ENCODE results near the gene NRAP. TPM values are rescaled to one million over a fixed set of nuclear protein-coding genes. Genes with fewer than 3 reads are reported as not detected.

Gene NRAP
- polyA plus RNA-seq, 2 donors: 0.02 to 0.04 TPM

DNA sequence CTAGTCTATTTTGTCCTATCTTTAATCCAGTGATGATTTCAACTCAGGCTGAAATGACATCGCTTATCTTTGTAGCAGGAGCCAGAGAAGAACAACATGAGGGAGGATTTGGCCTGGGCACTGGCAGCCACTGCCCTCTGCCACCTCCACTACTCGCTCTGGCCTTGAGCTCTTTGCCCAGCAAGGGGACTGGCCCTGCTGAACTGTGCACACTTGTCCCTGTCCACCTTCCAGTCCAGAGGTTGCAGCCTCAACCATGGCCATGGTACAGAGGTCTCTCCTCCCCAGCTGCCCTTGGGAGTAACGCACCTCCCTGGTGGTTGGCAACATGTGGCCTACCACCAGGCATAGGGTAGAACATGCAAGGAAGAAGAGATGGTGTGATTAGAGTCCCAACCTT lies 102.6 kb downstream of the NRAP start:
- Histone ChIP-seq H3K4me1 (ENCODE audit: control insufficient read depth in 2 of 2, insufficient read depth in 2 of 2, low read length in 1 of 2) (peaks cover 0 to 9% of the 10 kb centered on the region in 2 donors), H3K36me3 (ENCODE audit: control insufficient read depth in 2 of 2, insufficient read depth in 2 of 2, low read length in 1 of 2) (no peaks in the 10 kb centered on the region), H3K27me3 (ENCODE audit: control insufficient read depth in 1 of 2, insufficient read depth in 2 of 2, low read length in 2 of 2) (no peaks in the 10 kb centered on the region), H3K9me3 (ENCODE audit: control insufficient read depth in 2 of 2, insufficient read depth in 1 of 2, low read depth in 1 of 2, low read length in 1 of 2) (no peaks in the 10 kb centered on the region), H3K4me3 (ENCODE audit: low read depth in 1 of 2, low read length in 2 of 2) (no peak overlapping the region), H3K27ac (ENCODE audit: low read depth in 2 of 2, low read length in 1 of 2) (peak overlapping the region in 1 of 2 donors; percentile 14)
- WGBS, 2 donors: 87 to 95% methylated on average over 3 of the region's 3 CpGs

DNA sequence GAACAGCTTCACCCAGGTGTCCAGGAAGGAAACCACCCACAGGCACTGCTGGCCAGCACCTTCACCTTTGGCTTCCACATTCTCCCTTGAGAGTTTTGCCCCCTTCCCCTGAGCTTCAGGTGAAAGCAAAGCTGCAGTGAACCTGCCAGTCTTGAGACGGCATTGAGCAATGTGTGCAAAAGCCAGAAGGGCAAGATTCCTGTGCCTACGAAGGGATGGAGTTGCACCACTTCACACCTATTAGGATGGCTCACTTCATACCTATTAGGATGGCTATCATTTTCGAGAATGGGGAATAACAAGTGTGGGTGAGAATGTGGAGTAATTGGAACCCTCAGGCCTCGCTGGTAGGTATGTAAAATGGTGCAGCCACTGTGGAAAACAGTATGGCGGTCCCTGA lies 103.8 kb downstream of the NRAP start:
- Histone ChIP-seq H3K4me3 (ENCODE audit: low read depth in 1 of 2, low read length in 2 of 2) (no peak overlapping the region), H3K36me3 (ENCODE audit: control insufficient read depth in 2 of 2, insufficient read depth in 2 of 2, low read length in 1 of 2) (no peaks in the 10 kb centered on the region), H3K27me3 (ENCODE audit: control insufficient read depth in 1 of 2, insufficient read depth in 2 of 2, low read length in 2 of 2) (no peaks in the 10 kb centered on the region), H3K9me3 (ENCODE audit: control insufficient read depth in 2 of 2, insufficient read depth in 1 of 2, low read depth in 1 of 2, low read length in 1 of 2) (no peaks in the 10 kb centered on the region), H3K27ac (ENCODE audit: low read depth in 2 of 2, low read length in 1 of 2) (peak overlapping the region in 1 of 2 donors; percentile 9), H3K4me1 (ENCODE audit: control insufficient read depth in 2 of 2, insufficient read depth in 2 of 2, low read length in 1 of 2) (peaks cover 0 to 9% of the 10 kb centered on the region in 2 donors)
- WGBS, 2 donors: 81 to 82% methylated on average over 5 of the region's 5 CpGs

DNA sequence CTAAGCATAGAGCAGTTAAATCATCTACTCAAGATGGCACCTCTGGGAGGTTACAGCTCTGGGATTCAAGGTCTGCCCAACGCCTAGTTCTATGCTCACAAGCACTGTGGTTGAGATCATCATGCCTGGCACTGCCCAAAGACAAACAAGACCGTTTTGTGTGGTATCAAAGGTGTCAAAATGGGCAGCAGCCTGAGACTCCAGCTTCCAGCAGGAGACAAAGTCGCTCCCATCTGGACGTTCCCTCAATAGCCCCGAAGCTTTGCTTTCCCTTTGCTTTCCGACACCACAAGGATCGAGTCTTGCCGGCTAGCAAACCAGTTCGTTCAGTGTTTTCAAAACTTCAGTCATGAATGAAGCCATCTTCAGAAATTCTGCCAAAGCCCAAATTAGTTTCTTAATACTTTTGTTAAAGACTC lies 105.9 kb downstream of the NRAP start:
- Histone ChIP-seq H3K4me1 (ENCODE audit: control insufficient read depth in 2 of 2, insufficient read depth in 2 of 2, low read length in 1 of 2) (peaks cover 0 to 16% of the 10 kb centered on the region in 2 donors), H3K36me3 (ENCODE audit: control insufficient read depth in 2 of 2, insufficient read depth in 2 of 2, low read length in 1 of 2) (no peaks in the 10 kb centered on the region), H3K4me3 (ENCODE audit: low read depth in 1 of 2, low read length in 2 of 2) (no peak overlapping the region), H3K9me3 (ENCODE audit: control insufficient read depth in 2 of 2, insufficient read depth in 1 of 2, low read depth in 1 of 2, low read length in 1 of 2) (no peaks in the 10 kb centered on the region), H3K27ac (ENCODE audit: low read depth in 2 of 2, low read length in 1 of 2) (peak overlapping the region; percentile 60 to 90), H3K27me3 (ENCODE audit: control insufficient read depth in 1 of 2, insufficient read depth in 2 of 2, low read length in 2 of 2) (no peaks in the 10 kb centered on the region)
- 32 to 40% methylated on average over 9 of the region's 9 CpGs for WGBS, 2 donors

DNA sequence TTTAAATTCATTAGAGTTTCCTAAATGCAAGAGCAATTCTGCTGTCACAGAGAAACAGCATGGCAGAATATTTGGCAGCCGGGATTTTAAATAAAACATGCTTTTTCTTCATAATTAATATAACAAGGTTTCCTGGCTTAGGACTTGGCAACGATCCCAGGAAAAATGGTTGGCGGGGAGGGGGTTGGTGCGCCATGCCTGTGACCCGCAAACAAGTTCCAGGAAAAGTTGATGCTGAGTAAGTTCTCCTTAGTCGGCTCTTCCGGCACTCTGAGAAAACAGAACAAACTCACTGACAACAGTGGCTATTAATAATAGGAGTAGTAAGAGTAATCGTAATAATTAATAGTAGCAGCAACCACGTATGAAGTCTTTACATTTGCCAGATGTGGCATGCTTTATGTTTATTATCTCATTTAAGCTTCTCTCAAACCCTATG lies 106.4 kb downstream of the NRAP start:
- Histone ChIP-seq H3K4me3 (ENCODE audit: low read depth in 1 of 2, low read length in 2 of 2) (no peak overlapping the region), H3K9me3 (ENCODE audit: control insufficient read depth in 2 of 2, insufficient read depth in 1 of 2, low read depth in 1 of 2, low read length in 1 of 2) (no peaks in the 10 kb centered on the region), H3K36me3 (ENCODE audit: control insufficient read depth in 2 of 2, insufficient read depth in 2 of 2, low read length in 1 of 2) (no peaks in the 10 kb centered on the region), H3K4me1 (ENCODE audit: control insufficient read depth in 2 of 2, insufficient read depth in 2 of 2, low read length in 1 of 2) (peaks cover 0 to 16% of the 10 kb centered on the region in 2 donors), H3K27me3 (ENCODE audit: control insufficient read depth in 1 of 2, insufficient read depth in 2 of 2, low read length in 2 of 2) (no peaks in the 10 kb centered on the region), H3K27ac (ENCODE audit: low read depth in 2 of 2, low read length in 1 of 2) (peak overlapping the region; percentile 43 to 60)
- 22 to 27% methylated on average over 9 of the region's 9 CpGs for WGBS, 2 donors

DNA sequence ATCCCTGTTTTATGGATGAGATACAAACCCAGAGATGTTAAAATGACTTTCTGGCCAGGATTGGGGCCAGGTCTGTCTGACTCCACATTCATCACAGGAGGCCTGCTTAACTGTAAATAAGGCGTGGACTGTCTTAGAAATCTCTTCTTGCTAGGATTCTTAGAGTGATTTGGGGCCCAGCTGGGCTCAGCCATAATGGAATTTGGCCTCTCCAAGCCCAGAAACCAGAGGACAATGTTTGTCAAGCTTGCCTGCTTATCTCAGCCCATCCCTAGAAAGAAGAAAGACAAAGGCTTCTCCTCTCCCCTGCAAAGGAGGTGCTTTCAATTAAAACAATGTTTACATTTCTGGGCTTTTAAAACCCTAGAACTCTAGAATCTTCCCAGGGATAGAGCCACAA lies 108.1 kb downstream of the NRAP start:
- Histone ChIP-seq H3K4me3 (ENCODE audit: low read depth in 1 of 2, low read length in 2 of 2) (no peak overlapping the region), H3K27ac (ENCODE audit: low read depth in 2 of 2, low read length in 1 of 2) (no peak overlapping the region)
- WGBS, 2 donors: 81 to 89% methylated on average over 1 of the region's 1 CpG

DNA sequence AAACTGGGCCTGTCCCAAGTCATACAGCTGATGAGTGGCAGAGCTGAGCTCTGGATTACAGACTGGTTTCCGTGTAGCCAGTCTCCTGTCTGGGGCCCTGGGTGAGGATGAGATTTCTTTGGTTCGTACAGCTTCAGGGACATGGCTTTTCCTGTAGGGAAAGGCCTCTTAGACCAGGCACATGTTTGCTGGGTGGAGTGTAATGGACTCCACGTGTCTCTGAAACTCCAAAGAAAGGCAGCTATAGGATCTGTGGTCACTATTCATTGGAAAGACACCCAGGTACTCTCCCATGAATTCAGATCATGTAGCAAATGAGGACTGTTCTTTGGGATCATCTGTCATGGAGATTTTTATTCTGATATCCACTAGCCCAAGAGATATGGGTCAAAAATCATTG lies 108.6 kb downstream of the NRAP start:
- H3K4me1 ChIP-seq (ENCODE audit: control insufficient read depth in 2 of 2, insufficient read depth in 2 of 2, low read length in 1 of 2): peaks cover 0 to 20% of the 10 kb centered on the region in 2 donors
- H3K27me3 ChIP-seq (ENCODE audit: control insufficient read depth in 1 of 2, insufficient read depth in 2 of 2, low read length in 2 of 2): no peaks in the 10 kb centered on the region
- no peaks in the 10 kb centered on the region for H3K36me3 ChIP-seq (ENCODE audit: control insufficient read depth in 2 of 2, insufficient read depth in 2 of 2, low read length in 1 of 2)
- no peak overlapping the region for H3K27ac ChIP-seq (ENCODE audit: low read depth in 2 of 2, low read length in 1 of 2)
- H3K9me3 ChIP-seq (ENCODE audit: control insufficient read depth in 2 of 2, insufficient read depth in 1 of 2, low read depth in 1 of 2, low read length in 1 of 2): no peaks in the 10 kb centered on the region
- no peak overlapping the region for H3K4me3 ChIP-seq (ENCODE audit: low read depth in 1 of 2, low read length in 2 of 2)
- WGBS, 2 donors: 89 to 94% methylated on average over 3 of the region's 3 CpGs

More for the DNA sequence above, 108.1 kb downstream of the NRAP start:
- H3K27me3 ChIP-seq (ENCODE audit: control insufficient read depth in 1 of 2, insufficient read depth in 2 of 2, low read length in 2 of 2): no peaks in the 10 kb centered on the region
- H3K36me3 ChIP-seq (ENCODE audit: control insufficient read depth in 2 of 2, insufficient read depth in 2 of 2, low read length in 1 of 2): no peaks in the 10 kb centered on the region
- peaks cover 0 to 16% of the 10 kb centered on the region in 2 donors for H3K4me1 ChIP-seq (ENCODE audit: control insufficient read depth in 2 of 2, insufficient read depth in 2 of 2, low read length in 1 of 2)
- H3K9me3 ChIP-seq (ENCODE audit: control insufficient read depth in 2 of 2, insufficient read depth in 1 of 2, low read depth in 1 of 2, low read length in 1 of 2): no peaks in the 10 kb centered on the region

DNA sequence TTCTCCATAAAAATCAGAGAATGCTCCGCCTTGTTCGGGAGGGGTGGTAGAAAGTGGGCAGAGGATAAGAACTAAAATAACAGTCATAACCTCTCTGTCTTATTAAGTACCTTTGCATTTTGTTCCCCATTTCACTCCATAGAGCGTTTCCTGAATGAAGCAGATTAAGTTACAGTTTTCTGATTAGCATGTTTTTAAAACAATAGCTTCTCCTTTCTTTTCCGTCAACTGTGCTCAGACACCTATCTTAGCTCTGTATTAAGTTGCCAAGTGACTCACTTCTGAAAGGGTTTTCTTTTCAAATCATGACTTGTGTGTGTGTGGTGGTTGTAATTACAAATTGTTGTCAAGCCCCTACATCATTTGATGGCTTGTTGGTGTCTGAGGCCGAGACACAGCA lies 109.6 kb downstream of the NRAP start:
- Histone ChIP-seq H3K4me3 (ENCODE audit: low read depth in 1 of 2, low read length in 2 of 2) (no peak overlapping the region), H3K9me3 (ENCODE audit: control insufficient read depth in 2 of 2, insufficient read depth in 1 of 2, low read depth in 1 of 2, low read length in 1 of 2) (no peaks in the 10 kb centered on the region), H3K4me1 (ENCODE audit: control insufficient read depth in 2 of 2, insufficient read depth in 2 of 2, low read length in 1 of 2) (peaks cover 0 to 15% of the 10 kb centered on the region in 2 donors), H3K27ac (ENCODE audit: low read depth in 2 of 2, low read length in 1 of 2) (peak overlapping the region in 1 of 2 donors; percentile 11), H3K36me3 (ENCODE audit: control insufficient read depth in 2 of 2, insufficient read depth in 2 of 2, low read length in 1 of 2) (no peaks in the 10 kb centered on the region), H3K27me3 (ENCODE audit: control insufficient read depth in 1 of 2, insufficient read depth in 2 of 2, low read length in 2 of 2) (no peaks in the 10 kb centered on the region)
- WGBS, 2 donors: 47 to 64% methylated on average over 5 of the region's 5 CpGs

DNA sequence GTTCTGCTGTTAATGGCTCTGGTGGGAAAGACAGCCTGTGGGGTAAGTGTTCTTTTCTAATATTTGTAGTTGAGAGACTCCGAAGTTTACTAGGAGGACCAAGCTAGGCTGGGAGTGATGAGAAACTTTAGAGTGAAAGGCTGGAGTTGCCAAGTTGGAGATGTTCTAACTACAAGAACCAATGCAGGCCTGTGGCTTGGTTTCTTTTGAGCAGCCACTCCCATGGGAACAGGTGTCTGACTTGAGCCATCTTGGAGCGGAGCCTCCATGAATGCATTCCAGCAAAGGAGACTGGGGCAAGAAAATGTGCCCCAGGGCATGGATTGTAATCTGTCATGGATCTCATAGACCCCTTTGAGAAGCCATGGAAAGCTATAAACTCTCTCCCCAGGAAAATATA lies 110.7 kb downstream of the NRAP start:
- no peaks in the 10 kb centered on the region for H3K9me3 ChIP-seq (ENCODE audit: control insufficient read depth in 2 of 2, insufficient read depth in 1 of 2, low read depth in 1 of 2, low read length in 1 of 2)
- H3K27me3 ChIP-seq (ENCODE audit: control insufficient read depth in 1 of 2, insufficient read depth in 2 of 2, low read length in 2 of 2): no peaks in the 10 kb centered on the region
- H3K27ac ChIP-seq (ENCODE audit: low read depth in 2 of 2, low read length in 1 of 2): no peak overlapping the region
- H3K36me3 ChIP-seq (ENCODE audit: control insufficient read depth in 2 of 2, insufficient read depth in 2 of 2, low read length in 1 of 2): no peaks in the 10 kb centered on the region
- H3K4me3 ChIP-seq (ENCODE audit: low read depth in 1 of 2, low read length in 2 of 2): no peak overlapping the region
- H3K4me1 ChIP-seq (ENCODE audit: control insufficient read depth in 2 of 2, insufficient read depth in 2 of 2, low read length in 1 of 2): peaks cover 0 to 15% of the 10 kb centered on the region in 2 donors
- WGBS, 2 donors: 81 to 91% methylated on average over 2 of the region's 2 CpGs

DNA sequence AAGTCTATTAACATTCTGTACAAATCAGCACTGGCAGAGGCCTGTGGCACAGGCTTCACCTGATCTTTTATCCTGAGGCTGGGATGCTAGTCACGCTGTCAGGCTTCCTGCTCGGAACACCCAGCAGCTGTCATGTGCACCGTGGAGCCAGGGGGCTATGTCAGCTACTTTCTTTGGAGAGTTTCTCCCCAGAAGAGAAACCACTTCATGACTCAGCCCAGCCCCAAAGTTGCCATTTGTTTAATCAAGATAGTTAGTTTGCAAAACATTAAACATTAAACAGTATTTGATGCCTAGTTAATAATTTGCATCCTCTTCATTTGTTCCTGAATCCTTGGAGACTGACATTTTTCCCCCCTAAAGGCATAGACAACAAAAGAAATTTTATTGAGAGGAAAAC lies 111.1 kb downstream of the NRAP start, which contains the start of gene HABP2:
Gene HABP2 (plus strand): TSS at position 353 of the 400 bp plus-strand sequence. CDS start 69 bp downstream, outside the sequence.
- no peaks in the 10 kb centered on the region for H3K9me3 ChIP-seq (ENCODE audit: control insufficient read depth in 2 of 2, insufficient read depth in 1 of 2, low read depth in 1 of 2, low read length in 1 of 2)
- no peaks in the 10 kb centered on the region for H3K36me3 ChIP-seq (ENCODE audit: control insufficient read depth in 2 of 2, insufficient read depth in 2 of 2, low read length in 1 of 2)
- no peak within 1 kb of the TSS for H3K4me3 ChIP-seq (ENCODE audit: low read depth in 1 of 2, low read length in 2 of 2)
- peaks cover 0 to 15% of the 10 kb centered on the region in 2 donors for H3K4me1 ChIP-seq (ENCODE audit: control insufficient read depth in 2 of 2, insufficient read depth in 2 of 2, low read length in 1 of 2)
- WGBS, 2 donors: 43 to 53% methylated on average over 3 of the region's 3 CpGs
- H3K27me3 ChIP-seq (ENCODE audit: control insufficient read depth in 1 of 2, insufficient read depth in 2 of 2, low read length in 2 of 2): no peaks in the 10 kb centered on the region
- H3K27ac ChIP-seq (ENCODE audit: low read depth in 2 of 2, low read length in 1 of 2): peak within 1 kb of the TSS in 1 of 2 donors; percentile 63

DNA sequence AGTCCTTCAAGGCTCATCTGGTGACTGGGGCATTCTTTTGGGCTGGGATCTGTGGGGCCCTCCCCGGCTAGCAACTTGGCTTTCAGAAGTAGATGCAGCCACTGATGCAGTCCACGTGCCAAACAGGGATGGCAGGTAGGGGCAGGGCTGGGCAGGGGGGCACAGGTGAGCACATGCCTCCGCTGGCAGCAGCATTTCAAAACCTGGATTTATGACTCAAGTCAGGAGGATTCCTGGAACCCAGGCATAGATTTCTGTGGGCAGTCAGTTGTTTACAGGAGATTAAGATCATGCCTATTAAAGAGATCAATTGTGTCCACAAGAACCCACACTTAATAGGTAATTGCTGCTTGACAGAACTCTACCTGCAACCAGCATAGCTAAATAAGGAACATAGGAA lies 111.8 kb downstream of the NRAP start:
- peaks cover 0 to 15% of the 10 kb centered on the region in 2 donors for H3K4me1 ChIP-seq (ENCODE audit: control insufficient read depth in 2 of 2, insufficient read depth in 2 of 2, low read length in 1 of 2)

More for the DNA sequence above, 111.8 kb downstream of the NRAP start:
- Histone ChIP-seq H3K27ac (ENCODE audit: low read depth in 2 of 2, low read length in 1 of 2) (peak overlapping the region in 1 of 2 donors; percentile 63), H3K27me3 (ENCODE audit: control insufficient read depth in 1 of 2, insufficient read depth in 2 of 2, low read length in 2 of 2) (no peaks in the 10 kb centered on the region), H3K4me3 (ENCODE audit: low read depth in 1 of 2, low read length in 2 of 2) (no peak overlapping the region), H3K9me3 (ENCODE audit: control insufficient read depth in 2 of 2, insufficient read depth in 1 of 2, low read depth in 1 of 2, low read length in 1 of 2) (no peaks in the 10 kb centered on the region), H3K36me3 (ENCODE audit: control insufficient read depth in 2 of 2, insufficient read depth in 2 of 2, low read length in 1 of 2) (no peaks in the 10 kb centered on the region)
- WGBS, 2 donors: 50 to 57% methylated on average over 3 of the region's 3 CpGs

All from esophagus (tissue), 2 donors.